Left colon (tissue), 2 donors: ENCODE data around the gene NEK7. TPM values are rescaled to one million over a fixed set of nuclear protein-coding genes. Genes with fewer than 3 reads are reported as not detected.

ENCODE experiments used
- ATAC-seq: fragments of 200-7000 bp; cut with Tn5 transposase; one replicate; pipeline ENCODE4 v1.9.1; 2020; ENCODE audit warnings: mild to moderate bottlenecking, moderate library complexity
- DNase-seq, 2 donors: peaks; one replicate each; pipeline ENCODE4 v3.0.0-alpha.2; 2020
- intact Hi-C, 2 donors: fragments of 100-400 bp; cut with DNase I in 1 of 2; cut with micrococcal nuclease in 1 of 2; formaldehyde crosslinking; loops; one replicate each; pipeline versions ENCODE4 v1.11.2 to v1.14.0; 2022; cut with DNase I, micrococcal nuclease
- total RNA-seq, 2 donors: library from RNA; stranded (reverse); fragmentation: NEBNext Ultra II Directional; extraction: Animal tissue kit (Norgen Biotek cat#: 25700); gene quantifications; one replicate each; pipeline ENCODE4 v1.2.1, GENCODE V29; 2021
- donor health status: DM: no; HTN: no; CAD: no.
- donor health status: DM: yes; HTN: yes; CAD: no.

NEK7 gene
- total RNA-seq, 2 donors from 2014 or later = 44.0 to 61.3 TPM

DNA sequence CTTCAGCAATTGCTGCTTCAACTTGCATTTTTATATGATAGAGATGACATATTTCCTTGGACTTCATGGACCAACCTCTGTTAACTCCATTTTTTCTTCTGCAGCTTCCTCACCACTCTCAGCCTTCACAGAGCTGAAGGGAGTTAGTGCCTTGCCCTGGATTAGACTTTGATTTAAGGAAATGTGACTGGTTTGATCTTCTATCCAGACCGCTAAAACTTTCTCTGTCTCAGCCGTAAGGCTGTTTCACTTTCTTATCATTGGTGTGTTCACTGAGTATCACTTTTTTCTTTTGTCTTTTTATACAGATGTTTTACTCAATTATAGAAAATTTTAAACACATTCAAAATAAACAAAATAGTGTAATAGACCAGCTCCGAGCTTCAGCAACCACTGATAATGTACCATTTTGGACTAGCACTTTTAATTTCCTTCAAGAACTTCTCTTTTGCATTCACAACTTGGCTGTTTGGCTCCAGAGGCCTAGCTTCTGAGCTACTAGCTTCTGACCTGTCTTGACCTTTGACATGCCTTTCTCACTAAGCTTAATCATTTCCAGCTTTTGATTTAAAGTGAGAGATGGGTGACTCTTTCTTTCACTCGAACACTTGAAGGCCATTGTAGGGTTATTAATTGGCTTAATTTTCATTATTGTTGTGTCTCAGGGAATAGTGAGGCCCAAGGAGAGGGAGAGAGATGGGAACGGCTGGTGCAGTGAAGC, 9.3 kb downstream of the NEK7 start:
- ATAC-seq (peak; percentile 28), DNase-seq (no peak)
- intact Hi-C loops = no loop called here

DNA sequence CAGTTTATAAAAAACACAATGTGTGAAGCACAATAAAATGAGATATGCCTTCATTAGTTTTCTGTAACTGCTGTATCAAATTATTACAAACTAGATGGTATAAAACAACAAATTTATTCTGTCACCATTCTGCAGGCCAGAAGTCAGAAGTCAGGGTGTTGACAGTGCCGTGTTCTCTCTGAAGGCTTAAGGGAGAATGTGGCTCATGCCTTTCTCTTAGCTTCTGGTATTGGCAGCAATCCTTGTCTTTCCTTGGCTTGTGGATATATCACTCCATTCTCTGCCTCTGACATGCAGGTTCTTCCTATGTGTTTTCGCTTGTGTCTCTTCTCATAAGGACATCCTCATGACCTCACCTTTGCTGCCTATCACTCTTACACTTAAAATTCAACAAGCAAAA, 10.1 kb downstream of the NEK7 start:
- DNase-seq = no peak
- intact Hi-C loops = no loop called here
- no peak for ATAC-seq

DNA sequence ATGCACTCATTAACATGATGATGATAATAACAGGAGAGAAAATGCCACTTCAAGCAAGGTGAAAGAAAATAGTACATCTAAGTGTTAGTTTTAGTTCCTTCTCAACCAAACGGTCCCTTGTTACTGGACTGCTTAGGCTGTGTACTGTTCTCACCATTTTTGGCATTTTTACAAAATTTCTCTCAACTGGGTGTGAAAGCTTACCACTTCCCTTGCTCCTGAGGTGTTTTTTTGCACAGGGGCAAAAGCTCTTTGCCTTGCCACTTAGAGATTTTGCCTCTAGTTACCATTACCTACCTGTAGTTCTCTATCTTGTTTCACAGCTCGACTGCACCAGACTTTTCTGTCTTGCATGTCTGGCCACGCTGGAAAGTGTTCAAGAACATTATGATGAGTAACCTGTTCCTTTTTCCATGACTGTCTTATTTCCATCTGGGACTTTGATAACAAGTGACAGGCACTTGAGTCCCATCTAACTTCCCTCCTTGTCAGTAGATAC, 10.7 kb downstream of the NEK7 start:
- DNase-seq (no peak), ATAC-seq (no peak)
- intact Hi-C loops = no loop called here

DNA sequence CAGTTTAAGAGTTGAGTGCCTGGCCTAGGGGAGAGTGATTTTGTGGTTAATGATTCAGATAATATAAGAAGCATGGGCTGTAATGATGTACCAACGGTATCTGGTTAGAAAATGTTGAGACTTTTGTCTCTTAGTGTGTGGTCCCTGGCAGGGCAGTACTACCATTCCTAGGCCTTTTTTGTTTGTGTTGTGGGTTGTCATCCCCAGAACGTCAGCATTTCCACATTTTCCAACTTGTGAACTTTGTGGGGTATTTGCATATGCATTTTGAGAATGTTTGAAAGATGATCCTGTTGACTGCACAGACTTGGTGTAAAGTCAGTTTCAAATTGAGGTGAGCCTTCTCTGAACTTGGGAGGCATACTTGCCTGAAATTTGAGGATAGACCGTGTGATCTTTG, 11.4 kb downstream of the NEK7 start:
- DNase-seq (no peak), ATAC-seq (no peak)
- intact Hi-C loops = no loop called here

DNA sequence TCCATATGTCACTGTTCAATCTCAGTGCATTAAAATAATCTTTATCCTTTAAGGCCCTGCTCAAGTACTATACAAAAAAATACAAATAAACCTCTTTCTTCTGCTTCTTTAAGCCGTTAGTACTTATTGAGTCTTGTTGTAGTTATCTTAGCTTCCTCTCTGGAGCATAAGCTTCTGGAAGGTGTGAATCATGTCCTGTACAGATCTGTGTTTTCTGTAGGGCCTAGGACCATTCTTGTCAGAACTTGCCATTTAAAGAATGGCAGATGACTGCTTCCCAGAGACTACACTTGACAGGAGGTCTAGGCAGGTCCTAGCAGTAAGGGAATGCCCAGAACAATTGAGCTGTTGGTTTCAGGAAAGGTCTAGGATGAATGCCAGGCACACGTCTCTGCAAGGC, 12.9 kb downstream of the NEK7 start:
- ATAC-seq = no peak
- no peak for DNase-seq
- intact Hi-C loops = no loop called here

DNA sequence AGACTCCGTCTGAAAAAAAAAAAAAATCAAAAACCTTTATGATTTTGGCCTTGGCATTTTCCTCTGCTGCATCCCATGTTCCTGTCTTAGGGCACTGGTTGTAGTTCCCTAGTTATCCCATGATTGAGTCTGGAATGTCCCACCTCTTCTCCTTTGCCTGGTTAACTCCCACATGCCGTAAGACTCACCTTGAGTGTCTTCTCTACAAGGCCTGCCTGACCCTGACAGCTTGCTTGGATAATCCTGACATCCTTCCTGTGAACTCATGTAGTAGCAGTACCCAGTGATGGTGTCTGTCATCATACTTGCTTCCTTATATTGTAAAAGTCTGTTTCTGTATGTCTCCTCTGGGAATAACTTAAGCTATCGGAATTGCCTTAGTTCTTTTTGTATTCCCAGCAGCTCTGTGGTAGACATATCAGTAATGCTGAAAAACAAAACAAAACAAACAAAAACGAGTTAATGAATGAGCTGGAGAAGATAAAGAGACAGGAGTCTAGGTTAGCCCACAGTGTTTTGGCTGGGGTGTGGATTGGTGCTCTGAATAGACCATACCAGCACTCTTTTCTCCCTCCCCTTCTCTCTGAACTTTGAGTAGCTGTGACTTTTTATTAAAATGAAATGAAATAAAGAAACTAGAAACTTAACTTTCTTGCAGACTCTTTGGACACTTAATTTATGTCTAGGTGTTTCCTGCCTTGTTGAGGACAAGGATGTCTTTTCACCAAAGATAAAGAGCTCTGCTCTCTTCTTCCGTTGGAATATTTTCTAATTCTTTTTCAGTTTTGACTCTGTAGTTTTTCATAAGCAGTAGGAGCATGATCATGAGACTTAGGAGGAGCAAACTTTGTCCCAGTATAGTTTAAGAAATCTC, 15.1 kb downstream of the NEK7 start:
- ATAC-seq (peak; percentile 26), DNase-seq (no peak)
- intact Hi-C loops = no loop called here

DNA sequence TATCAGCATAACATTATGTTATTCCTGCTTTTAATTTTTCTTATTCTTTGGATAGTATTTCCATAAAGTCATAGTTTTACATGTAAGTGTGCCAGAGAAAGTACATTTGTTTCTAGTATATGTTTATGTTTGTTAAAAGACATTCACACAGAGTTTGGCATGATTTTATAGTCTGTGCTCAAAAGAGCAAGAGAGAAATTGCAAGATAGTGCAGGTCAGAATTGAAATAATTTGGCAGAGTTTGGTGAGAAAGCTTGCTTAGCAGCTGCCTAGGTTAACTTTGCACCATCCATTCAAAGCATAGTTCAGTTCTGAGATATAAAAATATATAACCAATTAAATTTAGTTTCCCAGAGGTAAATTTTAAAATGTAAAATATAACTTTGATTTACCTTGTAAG, 17.0 kb downstream of the NEK7 start:
- ATAC-seq (no peak), DNase-seq (no peak)
- intact Hi-C loops = no loop called here

DNA sequence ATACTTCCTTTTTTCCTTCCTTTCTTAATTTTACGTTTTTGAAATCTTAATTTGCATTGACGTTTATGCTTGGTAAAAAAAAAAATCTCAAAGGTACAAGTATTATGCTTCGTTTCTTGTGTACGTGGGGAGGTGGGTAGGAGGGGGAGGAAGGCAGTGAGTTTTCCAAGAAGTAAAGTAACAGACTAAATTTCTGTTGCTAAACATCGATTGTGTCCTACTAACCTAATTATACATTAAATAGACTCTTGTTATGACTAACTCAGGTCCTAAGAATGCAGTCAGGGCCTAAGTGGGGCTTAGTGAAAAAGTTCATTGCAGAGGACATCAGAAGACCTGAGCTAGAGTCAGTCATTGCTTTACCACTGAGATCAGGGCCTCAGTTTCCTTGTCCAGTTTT, 17.5 kb downstream of the NEK7 start:
- intact Hi-C loops = no loop called here
- no peak for DNase-seq
- ATAC-seq = no peak

DNA sequence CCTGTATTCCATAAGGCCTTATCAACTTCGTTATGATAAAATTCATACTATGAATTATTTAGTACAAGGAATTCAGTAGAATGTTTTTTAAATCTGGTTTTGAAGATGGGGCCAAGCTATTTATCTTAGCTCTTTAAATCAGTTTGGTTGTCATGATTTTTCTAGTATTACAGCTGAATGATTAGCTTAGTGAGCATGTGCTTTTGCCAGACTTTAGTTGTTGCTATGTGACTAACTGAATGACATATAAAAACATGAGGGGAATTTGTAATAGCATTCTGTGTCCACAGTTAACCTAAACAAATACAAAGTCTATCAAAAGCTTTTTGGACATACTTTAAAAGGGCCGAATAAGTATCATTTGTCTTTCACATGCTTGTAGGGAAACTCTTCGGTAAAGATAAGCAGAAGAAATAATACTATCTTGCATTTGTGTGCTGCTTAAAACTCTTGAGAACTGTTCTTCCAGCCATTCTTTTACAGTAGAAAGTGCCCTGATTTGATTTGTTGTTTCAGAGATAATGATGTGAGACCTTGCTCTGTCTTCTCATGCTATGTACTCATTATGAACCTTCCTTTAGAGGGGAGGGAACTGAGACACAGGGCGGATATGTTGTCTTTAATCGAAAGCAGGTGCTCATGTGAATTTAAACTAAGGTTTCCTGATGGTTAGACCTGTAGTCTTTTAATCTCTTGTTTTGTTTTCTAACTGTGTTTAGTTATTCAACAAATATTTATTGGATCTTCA, 18.8 kb downstream of the NEK7 start:
- intact Hi-C loops = no loop called here
- ATAC-seq (no peak), DNase-seq (no peak)

DNA sequence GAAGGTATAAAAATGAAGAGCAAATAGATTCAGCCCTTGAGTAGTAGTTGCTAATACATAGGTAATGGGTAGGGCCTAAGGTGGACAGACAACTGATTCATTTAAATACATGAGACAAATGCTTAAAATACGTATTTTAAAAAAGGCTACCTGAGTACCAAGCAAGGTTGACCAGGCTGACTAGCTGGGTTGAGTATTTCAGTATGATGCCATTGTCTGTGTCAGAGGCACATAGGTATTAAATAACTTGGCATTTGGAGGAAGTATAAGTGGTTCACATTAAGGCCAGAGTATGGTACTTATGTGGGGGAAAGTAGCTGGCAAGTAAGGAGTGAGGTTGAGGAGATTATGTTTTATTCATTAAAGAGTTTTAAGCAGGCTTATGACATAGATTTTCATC, 19.4 kb downstream of the NEK7 start:
- intact Hi-C loops = no loop called here
- ATAC-seq (no peak), DNase-seq (no peak)

DNA sequence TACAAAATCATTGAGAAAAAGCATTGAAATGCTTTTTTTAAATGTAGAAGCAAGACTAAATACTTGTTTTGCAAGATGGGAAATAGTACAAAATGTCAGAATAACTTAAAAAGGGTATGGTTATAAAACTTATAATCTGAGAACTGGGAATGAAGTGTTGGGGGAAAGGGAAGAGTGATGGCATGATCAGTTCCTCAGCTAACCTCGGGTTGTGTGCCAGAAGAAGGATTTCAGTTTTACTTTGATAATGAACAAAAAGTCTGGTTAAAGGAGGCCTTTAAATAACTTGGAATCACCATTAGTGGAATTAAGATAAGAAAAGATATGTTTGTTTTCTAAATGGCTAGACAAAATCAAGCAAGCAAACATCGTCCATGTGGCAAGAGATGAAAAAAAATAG, 20.7 kb downstream of the NEK7 start:
- ATAC-seq = no peak
- no peak for DNase-seq
- intact Hi-C loops = no loop called here

DNA sequence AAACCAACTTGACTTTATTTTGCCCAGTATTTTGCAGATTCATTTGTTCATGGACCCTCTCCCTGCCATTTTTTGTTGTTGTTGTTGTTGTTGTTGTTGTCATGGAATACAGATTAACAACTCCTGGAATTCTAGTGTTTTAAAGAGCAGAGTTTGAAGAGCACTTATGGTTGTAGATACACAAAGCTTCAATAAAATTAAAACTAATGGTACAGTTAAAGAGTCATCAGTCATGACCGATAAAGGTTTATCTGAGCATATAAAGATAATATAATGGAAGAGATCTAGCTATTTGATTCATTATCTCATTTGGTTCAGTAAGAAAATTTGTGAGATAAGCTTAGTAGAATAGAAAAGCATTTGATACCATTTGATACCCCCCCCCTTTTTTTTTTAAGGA, 21.8 kb downstream of the NEK7 start:
- intact Hi-C loops = no loop called here
- ATAC-seq (no peak), DNase-seq (no peak)

DNA sequence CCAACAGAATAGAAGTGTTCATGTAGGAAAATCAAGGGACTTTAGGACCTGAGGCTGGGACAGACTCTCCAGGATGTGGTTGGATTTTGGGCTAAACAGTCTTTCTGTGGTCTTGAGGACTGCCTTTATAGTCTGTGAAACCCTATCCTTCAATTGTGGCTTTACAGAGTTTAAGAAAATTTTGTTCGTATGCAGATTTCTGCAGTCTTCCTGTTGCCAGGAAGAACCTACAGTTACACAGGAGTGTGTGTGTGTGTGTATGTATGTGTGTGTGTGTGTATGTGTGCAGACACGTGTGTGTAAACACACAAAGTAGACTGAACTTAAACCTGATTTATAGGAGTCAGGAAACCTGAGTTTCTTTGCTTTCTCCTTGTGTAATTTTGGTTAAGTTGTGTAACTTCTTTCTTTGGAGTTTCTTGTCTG, 22.8 kb downstream of the NEK7 start:
- DNase-seq = no peak
- intact Hi-C loops = no loop called here
- peak; percentile 11 for ATAC-seq

DNA sequence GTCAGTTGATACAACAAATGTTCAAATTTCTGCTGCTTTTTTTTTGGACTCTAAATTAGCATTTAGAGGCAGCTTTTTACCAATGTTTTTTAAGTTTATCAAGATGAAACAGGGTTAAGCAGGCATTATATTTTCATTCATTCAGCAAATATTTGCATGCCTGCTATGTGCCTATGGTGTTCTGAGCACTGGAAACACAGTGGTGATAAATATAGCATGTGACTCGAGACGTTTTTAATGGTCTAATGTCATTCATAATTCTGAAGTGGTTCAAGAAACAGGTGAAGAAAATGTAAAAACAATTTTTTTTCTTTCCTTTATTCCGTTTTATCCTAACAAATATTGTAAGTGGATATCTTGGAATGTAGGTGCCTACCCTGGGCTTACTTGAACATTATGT, 26.8 kb downstream of the NEK7 start:
- ATAC-seq = no peak
- intact Hi-C loops = no loop called here
- no peak for DNase-seq

DNA sequence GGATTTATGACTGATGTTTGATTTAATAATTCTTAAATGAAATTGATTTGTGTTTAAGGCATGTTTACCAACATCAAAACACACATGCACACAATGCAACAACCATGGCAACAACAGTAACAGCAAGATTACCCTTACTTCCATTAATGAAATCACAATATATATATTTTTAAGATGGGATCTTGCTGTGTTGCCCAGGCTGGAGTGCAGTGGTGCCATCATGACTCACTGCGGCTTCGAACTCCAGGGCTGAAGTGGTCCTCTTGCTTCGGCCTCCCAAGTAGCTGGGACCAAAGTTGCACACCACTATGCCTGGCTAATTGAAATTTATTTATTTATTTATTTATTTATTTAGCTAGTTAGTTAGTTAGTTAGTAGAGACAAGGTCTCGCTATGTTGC, 27.7 kb downstream of the NEK7 start:
- intact Hi-C loops = no loop called here
- DNase-seq = no peak
- no peak for ATAC-seq

DNA sequence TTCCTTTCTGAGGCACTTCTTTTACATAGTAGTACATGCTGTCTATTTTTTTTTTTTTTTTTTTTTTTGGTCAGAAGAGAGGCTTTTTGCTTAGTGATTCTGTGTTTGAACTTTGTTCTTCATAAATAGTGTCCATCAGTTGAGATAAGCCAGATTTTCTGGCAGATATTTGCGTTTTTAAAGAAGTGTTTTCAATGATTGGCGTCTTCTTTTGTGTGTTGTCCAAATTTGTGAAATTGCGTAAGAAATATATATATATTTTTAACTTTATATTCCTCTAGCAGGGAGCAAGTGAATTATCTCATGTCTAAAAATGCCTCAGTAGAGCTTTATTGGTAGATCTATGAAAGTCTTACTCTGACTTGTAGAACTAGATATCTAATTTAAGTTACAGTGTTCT, 28.3 kb downstream of the NEK7 start:
- ATAC-seq = no peak
- intact Hi-C loops = no loop called here

DNA sequence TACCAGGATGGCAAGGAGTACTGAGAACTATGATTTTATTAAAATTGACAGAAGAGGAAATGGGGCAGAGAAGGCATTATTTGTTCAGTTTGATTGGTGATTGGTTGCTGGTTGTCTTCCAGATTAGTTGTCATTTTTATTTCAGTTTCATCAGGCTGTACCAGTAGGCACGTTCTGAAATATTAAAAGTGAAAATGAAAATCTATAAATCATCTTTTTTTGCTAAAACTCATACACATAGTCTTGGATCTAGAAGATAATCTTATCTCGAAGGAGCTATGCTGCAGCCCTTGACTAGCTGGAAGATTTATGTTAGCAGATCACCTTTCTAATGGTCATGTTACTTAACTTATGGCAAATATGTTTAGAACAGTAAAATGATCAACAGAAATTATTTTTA, 29.0 kb downstream of the NEK7 start:
- intact Hi-C loops = no loop called here
- no peak for DNase-seq
- no peak for ATAC-seq

More for the DNA sequence above, 28.3 kb downstream of the NEK7 start:
- no peak for DNase-seq

DNA sequence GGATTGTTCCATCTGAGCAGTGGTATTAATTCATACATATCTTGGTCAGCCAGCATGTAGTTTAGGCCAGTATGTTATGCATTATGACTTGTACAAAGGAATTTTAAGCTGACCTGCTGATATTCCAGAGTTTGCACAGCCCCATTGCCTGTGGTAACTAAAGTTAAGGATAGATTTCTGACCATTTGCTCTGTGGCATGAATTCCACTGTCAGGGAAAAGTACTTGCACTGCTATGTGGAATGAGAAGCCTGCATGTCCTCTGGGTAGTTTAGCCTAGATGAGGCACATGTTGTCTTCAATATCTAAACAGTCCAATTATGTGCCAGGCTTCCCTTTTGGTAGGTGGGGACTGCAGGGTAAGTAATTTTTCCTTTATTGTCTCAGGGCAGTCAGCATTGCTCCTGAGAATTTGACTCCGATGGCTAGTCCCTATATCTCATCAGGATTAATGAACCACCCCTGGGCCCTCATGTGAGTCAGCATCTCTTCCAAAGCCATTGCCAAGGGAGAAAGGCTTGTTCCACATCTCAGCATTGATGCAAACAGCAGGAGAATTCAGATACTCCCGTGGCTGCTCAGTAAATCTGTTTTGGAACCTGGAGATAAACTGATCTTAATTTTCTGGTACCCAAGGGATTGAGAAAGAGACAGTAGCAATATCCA, 30.2 kb downstream of the NEK7 start:
- no peak for DNase-seq
- intact Hi-C loops = no loop called here
- no peak for ATAC-seq

DNA sequence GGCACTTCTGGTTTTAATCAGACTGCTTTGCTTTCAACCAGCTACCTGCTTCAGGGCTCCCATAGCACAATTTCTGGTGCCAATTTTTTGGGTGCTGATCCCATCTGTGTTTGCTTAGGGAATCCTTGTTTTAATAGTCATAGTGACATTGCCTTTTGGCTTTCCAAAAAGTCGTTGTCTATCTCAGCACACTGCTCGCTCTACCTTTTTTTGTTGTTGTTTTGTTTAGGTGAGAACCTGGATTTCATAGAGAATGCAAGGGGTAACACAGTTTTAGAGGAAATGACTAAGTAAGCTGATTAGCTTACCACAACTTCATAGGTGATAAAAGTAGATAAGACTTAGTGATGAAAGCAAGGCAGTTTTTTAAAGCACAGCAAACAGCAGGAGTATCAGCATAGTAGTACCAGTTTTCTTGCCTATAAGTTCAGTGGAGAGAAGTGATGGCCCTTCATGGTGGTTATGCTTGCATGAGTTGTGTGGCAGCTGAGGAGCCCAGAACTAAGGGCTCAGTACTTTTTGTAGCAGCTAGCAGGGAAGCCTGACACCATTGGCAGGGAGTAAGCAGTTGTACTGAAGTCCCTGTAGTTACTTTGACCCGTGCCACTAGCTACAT, 31.3 kb downstream of the NEK7 start:
- intact Hi-C loops = no loop called here
- ATAC-seq = no peak
- DNase-seq = no peak
